Epithelial cell of proximal tubule (primary cell): ENCODE measurements around the gene SOX8. TPM values are rescaled to one million over a fixed set of nuclear protein-coding genes. Genes with fewer than 3 reads are reported as not detected.

ENCODE experiments used
- DNase-seq: peaks from one replicate; pipeline ENCODE4 v3.0.0-alpha.2; 2011; ENCODE audit warnings: low read depth
- H3K4me3 ChIP-seq: 2 replicates; pipeline ENCODE4 v1.5.1; 2011; ENCODE audit warnings: low read depth, mild to moderate bottlenecking, low read length
- total RNA-seq: library from RNA; depleted of rRNA; stranded (reverse); fragments of >200 nt; gene quantifications from 2 replicates; pipeline ENCODE4 v1.2.3, GENCODE V29; 2015
- TF ChIP-seq, protein P1 (sequence below): conservative IDR thresholded peaks from 2 replicates; pipeline ENCODE4 v1.5.1; 2012; ENCODE audit warnings: low read depth, mild to moderate bottlenecking, low read length

The SOX8 gene
- total RNA-seq, 1 donor from 2014 or later = not detected

DNA sequence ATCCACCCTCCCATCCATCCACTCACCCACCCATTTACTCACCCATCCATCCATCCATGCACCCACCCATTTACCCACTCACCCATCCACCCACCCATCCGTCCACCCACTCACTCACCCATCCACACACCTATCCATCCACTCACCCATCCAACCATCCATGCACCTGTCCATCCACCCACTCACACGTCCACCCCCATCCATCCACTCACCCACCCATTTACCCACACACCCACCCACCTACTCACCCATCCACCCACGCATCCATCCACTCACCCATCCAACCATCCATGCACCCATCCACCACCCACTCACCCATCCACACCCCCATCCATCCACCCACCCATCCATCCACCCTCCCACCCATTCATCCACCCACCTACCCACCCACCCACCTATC is 12.2 kb downstream of the SOX8 start:
- H3K4me3 ChIP-seq = no peak overlapping the region
- TF ChIP-seq, protein P1, sequence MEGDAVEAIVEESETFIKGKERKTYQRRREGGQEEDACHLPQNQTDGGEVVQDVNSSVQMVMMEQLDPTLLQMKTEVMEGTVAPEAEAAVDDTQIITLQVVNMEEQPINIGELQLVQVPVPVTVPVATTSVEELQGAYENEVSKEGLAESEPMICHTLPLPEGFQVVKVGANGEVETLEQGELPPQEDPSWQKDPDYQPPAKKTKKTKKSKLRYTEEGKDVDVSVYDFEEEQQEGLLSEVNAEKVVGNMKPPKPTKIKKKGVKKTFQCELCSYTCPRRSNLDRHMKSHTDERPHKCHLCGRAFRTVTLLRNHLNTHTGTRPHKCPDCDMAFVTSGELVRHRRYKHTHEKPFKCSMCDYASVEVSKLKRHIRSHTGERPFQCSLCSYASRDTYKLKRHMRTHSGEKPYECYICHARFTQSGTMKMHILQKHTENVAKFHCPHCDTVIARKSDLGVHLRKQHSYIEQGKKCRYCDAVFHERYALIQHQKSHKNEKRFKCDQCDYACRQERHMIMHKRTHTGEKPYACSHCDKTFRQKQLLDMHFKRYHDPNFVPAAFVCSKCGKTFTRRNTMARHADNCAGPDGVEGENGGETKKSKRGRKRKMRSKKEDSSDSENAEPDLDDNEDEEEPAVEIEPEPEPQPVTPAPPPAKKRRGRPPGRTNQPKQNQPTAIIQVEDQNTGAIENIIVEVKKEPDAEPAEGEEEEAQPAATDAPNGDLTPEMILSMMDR = no peak
- DNase-seq = no peak

GRCh38 chr16:995087-995486 is 13.5 kb downstream of the SOX8 start:
- no peak overlapping the region for H3K4me3 ChIP-seq
- no peak for DNase-seq
- TF ChIP-seq, protein P1 = no peak

DNA sequence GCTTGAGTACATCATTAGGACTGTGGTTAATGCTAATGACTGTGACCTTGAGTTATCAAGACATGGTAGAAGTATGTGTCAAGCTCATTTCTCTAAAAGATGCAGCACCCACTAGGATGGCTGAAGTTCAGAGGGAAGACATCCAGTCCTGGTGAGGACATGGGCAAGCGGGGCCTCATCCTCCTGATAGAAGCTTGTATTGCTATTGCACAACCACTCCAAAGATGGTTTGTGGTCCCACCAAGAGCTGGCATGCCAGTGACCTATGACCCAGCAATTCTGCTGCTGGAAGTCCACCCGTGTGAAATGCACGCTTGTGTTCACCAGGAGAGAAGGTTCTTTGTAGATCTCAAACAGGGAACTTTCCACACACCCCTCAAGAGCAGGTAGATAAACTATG is 14.2 kb downstream of the SOX8 start:
- DNase-seq = no peak
- H3K4me3 ChIP-seq = no peak overlapping the region
- TF ChIP-seq, protein P1 = no peak

DNA sequence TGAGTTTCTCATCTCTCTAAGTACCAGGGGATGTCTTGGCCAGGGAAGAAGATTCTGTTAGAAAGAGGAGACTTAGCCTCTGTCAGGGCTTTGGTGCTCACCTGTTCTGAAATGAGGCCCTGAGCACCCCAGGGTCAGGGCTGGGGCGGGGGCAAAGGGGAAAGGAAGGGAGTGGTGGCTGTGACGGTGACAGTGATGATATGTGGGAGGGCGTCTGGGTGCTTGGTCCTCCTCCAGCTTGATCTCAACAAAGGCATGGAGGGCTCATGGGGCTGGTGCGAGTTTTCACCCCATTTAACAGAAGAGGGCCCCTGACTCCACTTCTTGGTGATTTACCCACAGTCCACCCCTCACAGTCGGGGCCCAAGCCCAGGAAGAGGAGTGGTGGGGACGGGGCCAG is 15.1 kb downstream of the SOX8 start:
- no peak for DNase-seq
- TF ChIP-seq, protein P1 = no peak

DNA sequence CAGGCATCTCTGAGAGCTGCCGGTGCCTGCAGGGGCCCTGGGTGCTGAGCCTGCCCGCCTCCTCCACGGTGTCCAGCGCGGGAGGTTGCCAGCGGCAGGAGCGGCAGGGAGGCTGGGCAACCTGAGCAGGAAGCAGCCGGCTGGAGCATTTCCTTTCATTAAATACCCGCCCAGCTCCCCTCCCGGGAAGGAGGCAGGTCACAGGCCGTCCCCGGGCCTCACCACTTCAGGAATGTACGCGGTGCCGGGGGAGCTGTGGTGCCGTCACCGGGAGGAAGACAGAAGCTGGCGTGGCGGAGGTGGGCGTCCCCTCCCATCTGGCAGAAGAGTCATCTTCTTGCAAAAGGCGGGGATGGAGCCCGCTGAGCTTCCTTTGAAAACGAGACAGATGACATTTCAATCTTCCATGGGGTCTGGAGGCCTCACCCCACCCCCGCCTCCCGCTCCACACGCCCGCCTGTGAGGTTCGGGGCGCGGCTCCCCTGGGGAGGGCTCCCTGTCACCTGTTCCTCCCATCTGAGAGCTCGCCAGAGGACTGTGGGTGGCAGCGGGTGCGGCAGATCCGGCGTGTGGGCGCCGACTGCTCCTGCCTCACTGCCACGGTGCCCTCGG is 16.0 kb downstream of the SOX8 start:
- TF ChIP-seq, protein P1 = no peak
- DNase-seq = no peak
- H3K4me3 ChIP-seq = peak overlapping the region; percentile 33

More for the DNA sequence above, 15.1 kb downstream of the SOX8 start:
- no peak overlapping the region for H3K4me3 ChIP-seq

DNA sequence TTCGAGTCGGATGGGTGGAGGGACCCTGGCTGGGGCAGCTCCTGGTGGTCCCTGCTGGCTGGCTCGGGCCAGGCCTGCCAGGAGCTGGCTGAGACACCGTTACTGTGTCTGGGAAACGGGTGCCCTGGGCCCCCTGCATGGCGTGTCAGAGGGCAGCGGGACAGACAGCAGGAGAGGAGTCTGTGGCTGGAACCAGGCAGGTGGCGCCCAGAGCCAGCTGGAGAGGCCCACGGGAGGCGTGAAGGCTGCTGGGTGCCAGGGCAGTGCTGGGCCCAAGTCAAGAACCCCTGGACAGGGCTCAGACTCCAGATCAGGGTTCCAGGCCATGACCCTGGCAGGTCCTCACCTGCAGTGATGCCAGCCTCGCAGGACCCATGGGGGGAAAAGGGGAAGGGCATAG is 16.6 kb downstream of the SOX8 start:
- TF ChIP-seq, protein P1 = no peak
- DNase-seq = no peak
- no peak overlapping the region for H3K4me3 ChIP-seq

DNA sequence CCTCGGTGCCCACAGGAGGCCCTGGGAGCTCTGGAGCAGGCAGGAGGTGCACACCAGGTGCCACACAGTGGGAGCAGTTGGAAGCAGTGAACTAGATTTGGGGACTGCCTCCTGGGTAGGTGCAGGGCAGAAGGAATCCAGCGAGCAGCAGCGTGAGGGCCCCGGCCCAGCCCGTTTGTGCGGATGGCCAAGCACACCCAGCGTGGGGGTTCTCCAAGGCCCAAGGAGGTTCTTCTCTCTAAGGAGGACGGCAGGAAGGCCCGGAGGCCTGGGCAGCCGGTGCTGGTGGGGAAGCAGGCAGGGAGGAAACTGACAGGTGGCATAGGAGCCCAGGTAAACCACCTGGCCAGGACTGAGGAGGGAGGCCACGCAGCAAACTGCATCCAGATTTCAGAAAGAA is 17.0 kb downstream of the SOX8 start:
- TF ChIP-seq, protein P1 = no peak
- no peak overlapping the region for H3K4me3 ChIP-seq
- no peak for DNase-seq
